Measurements from ENCODE around the gene ZSWIM3.
A peak's percentile ranks its signal among the peaks of the same experiment; 100 is the strongest.

ZSWIM3 gene

DNA sequence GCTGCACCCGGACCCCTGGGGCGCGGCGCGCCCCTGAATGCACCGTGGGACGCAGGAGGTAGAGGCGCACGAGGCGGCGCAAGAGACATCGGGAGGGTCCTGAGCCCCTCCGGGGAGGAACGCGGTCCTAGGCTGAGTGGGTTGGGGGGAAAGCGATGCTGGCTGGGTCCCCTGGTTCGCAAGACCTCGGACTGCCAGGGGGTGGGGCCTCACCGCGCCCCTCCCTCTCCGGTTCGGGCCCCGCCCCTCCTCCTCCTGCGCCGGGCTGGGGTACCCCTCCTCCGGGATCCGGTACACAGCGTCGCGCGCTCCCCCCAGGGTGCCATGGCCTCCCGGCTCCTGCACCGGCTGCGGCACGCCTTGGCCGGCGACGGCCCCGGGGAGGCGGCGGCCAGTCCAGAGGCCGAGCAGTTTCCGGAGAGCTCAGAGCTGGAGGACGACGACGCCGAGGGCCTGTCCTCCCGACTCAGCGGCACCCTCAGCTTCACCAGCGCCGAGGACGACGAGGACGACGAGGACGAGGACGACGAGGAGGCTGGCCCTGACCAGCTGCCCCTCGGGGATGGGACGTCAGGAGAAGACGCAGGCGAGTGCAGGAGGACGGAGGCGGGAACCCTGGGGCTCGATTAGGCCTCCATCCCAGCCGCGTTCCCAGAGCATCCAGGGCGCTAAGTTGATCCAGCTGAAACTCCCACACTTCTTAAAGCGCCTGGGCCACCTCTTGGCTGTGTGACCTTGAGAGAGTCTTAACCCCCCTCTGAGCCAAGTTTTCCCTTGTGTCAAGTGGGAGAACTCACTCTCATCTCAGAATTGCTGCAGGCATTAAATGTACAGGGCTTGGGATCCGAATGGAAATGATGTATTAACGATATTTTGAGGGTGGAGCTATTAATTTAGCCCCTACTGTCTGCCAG is 23.3 kb upstream of the ZSWIM3 start:
- DNase-seq (ENCODE audit: extremely low read depth, low read depth), result no peak
- TF ChIP-seq CTCF (IDR thresholded peaks at IDR 0.05; ENCODE audit: low read depth, low read length), result no peak

DNA sequence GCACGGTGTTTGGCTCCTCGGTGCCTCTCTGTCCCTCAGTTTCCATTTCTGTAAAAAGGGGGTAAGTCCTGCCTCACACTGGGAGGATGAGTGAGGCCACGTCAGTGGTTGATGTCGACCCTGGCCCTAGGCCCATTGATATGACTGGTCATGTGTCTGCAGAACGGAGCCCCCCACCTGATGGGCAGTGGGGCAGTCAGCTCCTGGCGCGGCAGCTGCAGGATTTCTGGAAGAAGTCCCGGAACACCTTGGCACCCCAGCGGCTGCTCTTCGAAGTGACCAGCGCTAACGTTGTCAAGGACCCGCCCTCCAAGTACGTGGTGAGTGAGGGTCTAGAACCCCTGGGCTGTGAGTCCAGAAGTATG is 22.6 kb upstream of the ZSWIM3 start:
- no peak for TF ChIP-seq CTCF (IDR thresholded peaks at IDR 0.05; ENCODE audit: low read depth, low read length)
- DNase-seq (ENCODE audit: extremely low read depth, low read depth), result no peak

GRCh38 chr20:45835329-45835765 is 22.1 kb upstream of the ZSWIM3 start:
- no peak for DNase-seq (ENCODE audit: extremely low read depth, low read depth)
- no peak for TF ChIP-seq CTCF (IDR thresholded peaks at IDR 0.05; ENCODE audit: low read depth, low read length)

DNA sequence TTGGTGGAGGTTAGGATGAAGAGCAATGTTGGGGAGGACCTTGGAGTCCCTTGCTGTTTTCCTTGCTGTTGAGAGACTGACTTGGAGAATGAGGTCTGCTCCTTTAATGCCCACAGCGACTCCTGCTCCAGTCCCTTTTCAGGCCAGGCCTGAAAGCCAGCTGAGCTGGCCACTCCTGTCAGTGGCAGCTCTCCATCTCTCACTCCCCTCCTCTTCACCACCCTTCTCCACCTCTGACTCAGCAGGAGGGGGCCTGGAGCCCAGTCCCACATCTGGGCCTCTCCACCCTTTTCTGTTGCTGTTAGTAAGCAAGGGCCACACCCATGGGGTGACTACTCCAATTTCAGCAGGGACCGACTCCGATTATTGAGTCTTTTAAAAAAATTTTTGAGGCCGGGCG is 21.6 kb upstream of the ZSWIM3 start:
- peak; percentile 78 for DNase-seq (ENCODE audit: extremely low read depth, low read depth)
- no peak for TF ChIP-seq CTCF (IDR thresholded peaks at IDR 0.05; ENCODE audit: low read depth, low read length)

GRCh38 chr20:45836841-45837240 is 20.6 kb upstream of the ZSWIM3 start:
- no peak for DNase-seq (ENCODE audit: extremely low read depth, low read depth)
- no peak for TF ChIP-seq CTCF (IDR thresholded peaks at IDR 0.05; ENCODE audit: low read depth, low read length)

DNA sequence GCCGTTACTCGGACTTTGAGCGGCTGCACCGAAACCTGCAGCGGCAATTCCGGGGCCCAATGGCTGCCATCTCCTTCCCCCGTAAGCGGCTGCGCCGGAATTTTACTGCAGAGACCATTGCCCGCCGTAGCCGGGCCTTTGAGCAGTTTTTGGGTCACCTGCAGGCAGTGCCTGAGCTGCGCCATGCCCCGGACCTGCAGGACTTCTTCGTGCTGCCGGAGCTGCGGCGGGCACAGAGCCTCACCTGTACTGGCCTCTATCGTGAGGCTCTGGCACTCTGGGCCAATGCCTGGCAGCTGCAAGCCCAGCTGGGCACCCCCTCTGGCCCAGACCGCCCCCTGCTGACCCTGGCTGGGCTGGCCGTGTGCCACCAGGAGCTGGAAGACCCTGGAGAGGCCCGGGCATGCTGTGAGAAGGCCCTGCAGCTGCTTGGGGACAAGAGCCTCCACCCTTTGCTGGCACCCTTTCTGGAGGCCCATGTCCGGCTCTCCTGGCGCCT is 16.7 kb upstream of the ZSWIM3 start:
- no peak for DNase-seq (ENCODE audit: extremely low read depth, low read depth)
- TF ChIP-seq CTCF (IDR thresholded peaks at IDR 0.05; ENCODE audit: low read depth, low read length), result no peak

DNA sequence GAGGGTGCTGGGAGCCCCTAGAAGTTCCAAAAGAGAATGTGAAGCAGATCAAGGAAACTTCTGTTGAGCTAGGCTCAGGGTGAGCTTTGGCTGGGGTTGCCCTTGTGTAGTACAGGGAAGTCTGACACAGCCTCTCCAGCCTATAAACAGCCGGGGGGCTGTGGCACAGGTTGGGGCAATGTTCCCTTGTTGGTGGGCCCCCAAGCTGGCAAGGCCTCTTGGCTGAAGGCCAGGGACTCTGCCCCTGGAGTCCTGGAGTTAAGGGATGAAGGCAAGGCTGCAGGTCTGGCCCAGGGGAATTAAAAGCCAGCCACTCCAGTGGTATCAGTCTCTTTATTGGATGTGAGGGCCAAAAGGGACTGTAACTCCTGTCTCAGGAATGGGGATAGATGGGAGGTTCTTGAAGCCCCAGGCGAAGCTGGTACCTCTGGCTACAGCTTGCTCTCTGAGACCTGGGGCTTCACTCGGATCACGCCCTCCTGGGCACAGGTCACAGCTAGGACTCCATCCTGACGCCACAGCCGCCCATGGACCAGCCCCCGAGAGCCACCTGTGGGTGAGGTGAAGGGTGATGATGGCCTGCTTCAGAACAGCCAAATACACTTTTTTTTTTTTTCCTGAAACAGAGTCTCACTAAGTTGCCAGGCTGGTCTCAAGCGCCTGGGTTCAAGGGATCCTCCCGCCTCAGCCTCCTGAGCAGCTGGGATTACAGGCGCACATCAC is 15.8 kb upstream of the ZSWIM3 start:
- no peak for DNase-seq (ENCODE audit: extremely low read depth, low read depth)

More for the DNA sequence above, 15.8 kb upstream of the ZSWIM3 start:
- TF ChIP-seq CTCF (IDR thresholded peaks at IDR 0.05; ENCODE audit: low read depth, low read length), result no peak
